ENCODE data around the gene ITPR1. TPM values are rescaled to one million over a fixed set of nuclear protein-coding genes. Genes with fewer than 3 reads are reported as not detected.

Gene ITPR1
- total RNA-seq, 1 experiment from 2014 or later, result 48.5 TPM

- no peak for TF ChIP-seq EZH2 (IDR thresholded peaks at IDR 0.05; ENCODE audit: low read length, unreplicated experiment)
- TF ChIP-seq EZH2phosphoT487 (IDR thresholded peaks at IDR 0.05; ENCODE audit: borderline replicate concordance, low read length), result no peak
- H3K79me2 ChIP-seq (ENCODE audit: low read length), result no peaks in the 10 kb centered on the region
- intact Hi-C loops (cut with micrococcal nuclease), result no loop called here
- DNase-seq, result no peak
- H3K9ac ChIP-seq (ENCODE audit: low read length), result no peak overlapping the region
- ChIA-PET POLR2A (ENCODE audit: unreplicated experiment) (no interaction called here), CTCF (no interaction called here)
- no peak for ATAC-seq
- no TSS peak for BruUV-seq (replicated peaks)
- H3K9me3 ChIP-seq (ENCODE audit: low read length), result no peaks in the 10 kb centered on the region
- H3K4me3 ChIP-seq (ENCODE audit: low read length), result no peak overlapping the region
- no peaks in the 10 kb centered on the region; the same call in 1 of the 2 replicates for H3K36me3 ChIP-seq (ENCODE audit: low read depth, low read length)
- no peak overlapping the region for H3K27ac ChIP-seq (ENCODE audit: low read length)
- H3K4me2 ChIP-seq (ENCODE audit: low read length), result no peak overlapping the region
- H2AFZ ChIP-seq (ENCODE audit: low read length), result no peak overlapping the region
- no peaks in the 10 kb centered on the region for H3F3A ChIP-seq (ENCODE audit: low read length, unreplicated experiment)
- H3K4me1 ChIP-seq (ENCODE audit: insufficient read depth, low read length), result no peaks in the 10 kb centered on the region
- H4K20me1 ChIP-seq (ENCODE audit: low read length), result no peaks in the 10 kb centered on the region
- no peaks in the 10 kb centered on the region for H3K27me3 ChIP-seq (ENCODE audit: low read length)
- H3K9me2 ChIP-seq (replicated peaks; ENCODE audit: low read length), result no peaks in the 10 kb centered on the region
These were observed 209.9 kb downstream of the ITPR1 start for GRCh38 chr3:4703054-4703480.

- H3K36me3 ChIP-seq (ENCODE audit: low read depth, low read length), result no peaks in the 10 kb centered on the region; the same call in 1 of the 2 replicates
- POLR2A ChIA-PET (ENCODE audit: unreplicated experiment), result no interaction called here
- CTCF ChIA-PET, result no interaction called here
These were observed 211.4 kb downstream of the ITPR1 start for GRCh38 chr3:4704552-4704951.

GRCh38 chr3:4707324-4707723 is 214.2 kb downstream of the ITPR1 start:
- H3K36me3 ChIP-seq (ENCODE audit: low read depth, low read length), result no peaks in the 10 kb centered on the region; the same call in 1 of the 2 replicates
- no peak for DNase-seq
- ChIA-PET CTCF (no interaction called here), POLR2A (ENCODE audit: unreplicated experiment) (no interaction called here)
- H3K4me3 ChIP-seq (ENCODE audit: low read length), result no peak overlapping the region
- H3K4me1 ChIP-seq (ENCODE audit: insufficient read depth, low read length), result peaks cover 17% of the 10 kb centered on the region
- H3K79me2 ChIP-seq (ENCODE audit: low read length), result no peaks in the 10 kb centered on the region
- ATAC-seq, result no peak
- H3F3A ChIP-seq (ENCODE audit: low read length, unreplicated experiment), result no peaks in the 10 kb centered on the region
- no peak overlapping the region for H2AFZ ChIP-seq (ENCODE audit: low read length)
- no peaks in the 10 kb centered on the region for H3K9me3 ChIP-seq (ENCODE audit: low read length)
- no peak overlapping the region for H3K27ac ChIP-seq (ENCODE audit: low read length)
- no peaks in the 10 kb centered on the region for H3K27me3 ChIP-seq (ENCODE audit: low read length)
- H3K4me2 ChIP-seq (ENCODE audit: low read length), result no peak overlapping the region
- TF ChIP-seq EZH2phosphoT487 (IDR thresholded peaks at IDR 0.05; ENCODE audit: borderline replicate concordance, low read length) (no peak), EZH2 (IDR thresholded peaks at IDR 0.05; ENCODE audit: low read length, unreplicated experiment) (no peak)
- H4K20me1 ChIP-seq (ENCODE audit: low read length), result no peaks in the 10 kb centered on the region
- no peaks in the 10 kb centered on the region for H3K9me2 ChIP-seq (replicated peaks; ENCODE audit: low read length)
- intact Hi-C loops (cut with micrococcal nuclease), result no loop called here
- H3K9ac ChIP-seq (ENCODE audit: low read length), result no peak overlapping the region
- no TSS peak for BruUV-seq (replicated peaks)

More at GRCh38 chr3:4704552-4704951, 211.4 kb downstream of the ITPR1 start:
- H3K9me2 ChIP-seq (replicated peaks; ENCODE audit: low read length), result no peaks in the 10 kb centered on the region
- no peaks in the 10 kb centered on the region for H3F3A ChIP-seq (ENCODE audit: low read length, unreplicated experiment)
- H3K27ac ChIP-seq (ENCODE audit: low read length), result no peak overlapping the region
- DNase-seq, result no peak
- no peak overlapping the region for H2AFZ ChIP-seq (ENCODE audit: low read length)
- no peak overlapping the region for H3K4me2 ChIP-seq (ENCODE audit: low read length)
- no peak overlapping the region for H3K4me3 ChIP-seq (ENCODE audit: low read length)
- no peaks in the 10 kb centered on the region for H3K79me2 ChIP-seq (ENCODE audit: low read length)
- intact Hi-C loops (cut with micrococcal nuclease), result no loop called here
- H3K9me3 ChIP-seq (ENCODE audit: low read length), result no peaks in the 10 kb centered on the region
- no peak for TF ChIP-seq CTCF (conservative IDR thresholded peaks at IDR 0.05; ENCODE audit: low read depth, low read length)
- TF ChIP-seq EZH2 (IDR thresholded peaks at IDR 0.05; ENCODE audit: low read length, unreplicated experiment), result no peak
- no peak for TF ChIP-seq EZH2phosphoT487 (IDR thresholded peaks at IDR 0.05; ENCODE audit: borderline replicate concordance, low read length)
- BruUV-seq (replicated peaks), result no TSS peak
- peaks cover 4% of the 10 kb centered on the region; the same call in 1 of the 2 replicates for H3K4me1 ChIP-seq (ENCODE audit: insufficient read depth, low read length)
- ATAC-seq, result no peak
- H3K27me3 ChIP-seq (ENCODE audit: low read length), result no peaks in the 10 kb centered on the region
- H4K20me1 ChIP-seq (ENCODE audit: low read length), result no peaks in the 10 kb centered on the region
- no peak overlapping the region for H3K9ac ChIP-seq (ENCODE audit: low read length)

- H3K27me3 ChIP-seq (ENCODE audit: low read length), result no peaks in the 10 kb centered on the region
- H3K4me1 ChIP-seq (ENCODE audit: insufficient read depth, low read length), result peaks cover 17% of the 10 kb centered on the region
- no peak overlapping the region for H2AFZ ChIP-seq (ENCODE audit: low read length)
- H3K9me2 ChIP-seq (replicated peaks; ENCODE audit: low read length), result no peaks in the 10 kb centered on the region
- no peaks in the 10 kb centered on the region for H3K79me2 ChIP-seq (ENCODE audit: low read length)
- H3F3A ChIP-seq (ENCODE audit: low read length, unreplicated experiment), result no peaks in the 10 kb centered on the region
- no peaks in the 10 kb centered on the region for H4K20me1 ChIP-seq (ENCODE audit: low read length)
- H3K4me3 ChIP-seq (ENCODE audit: low read length), result no peak overlapping the region
- intact Hi-C loops (cut with micrococcal nuclease), result no loop called here
- ATAC-seq, result no peak
- H3K9me3 ChIP-seq (ENCODE audit: low read length), result no peaks in the 10 kb centered on the region
- no peak overlapping the region for H3K27ac ChIP-seq (ENCODE audit: low read length)
- POLR2A ChIA-PET (ENCODE audit: unreplicated experiment), result no interaction called here
- DNase-seq, result no peak
- no peaks in the 10 kb centered on the region; the same call in 1 of the 2 replicates for H3K36me3 ChIP-seq (ENCODE audit: low read depth, low read length)
- TF ChIP-seq EZH2 (IDR thresholded peaks at IDR 0.05; ENCODE audit: low read length, unreplicated experiment) (no peak), EZH2phosphoT487 (IDR thresholded peaks at IDR 0.05; ENCODE audit: borderline replicate concordance, low read length) (no peak), CTCF (conservative IDR thresholded peaks at IDR 0.05; ENCODE audit: low read depth, low read length) (no peak)
- no TSS peak for BruUV-seq (replicated peaks)
- CTCF ChIA-PET, result no interaction called here
- H3K9ac ChIP-seq (ENCODE audit: low read length), result no peak overlapping the region
- H3K4me2 ChIP-seq (ENCODE audit: low read length), result no peak overlapping the region
These were observed 215.1 kb downstream of the ITPR1 start for GRCh38 chr3:4708230-4708629.
